Stimulated activated naive CD4-positive, alpha-beta T cell treated with Interleukin-2 at 50 U/mL for 16 hours (primary cell): ENCODE data around the gene ANKRD31.
A peak's percentile ranks its signal among the peaks of the same experiment; 100 is the strongest.
"Not testable (repeated sequence)": the region's sequence is repeated elsewhere in the genome, so short reads cannot be mapped to it uniquely, and the experiment has no call there.

Source experiments
- DNase-seq: peaks from one replicate; lab custom pipeline; 2025; lab: John Stamatoyannopoulos, UW

Gene ANKRD31

GRCh38 chr5:75236322-75237316 is at the start of gene ANKRD31:
Gene ANKRD31 (minus strand): TSS chr5:75236878. CDS start chr5:75236686, 192 bp downstream.
- peak; percentile 80 for DNase-seq

- no peak for DNase-seq
Observed at GRCh38 chr5:75286211-75286773, 49.6 kb upstream of the ANKRD31 start.

- no peak for DNase-seq
Observed at GRCh38 chr5:75282581-75282980, 45.9 kb upstream of the ANKRD31 start.

GRCh38 chr5:75281716-75282465 is 45.2 kb upstream of the ANKRD31 start:
- no peak for DNase-seq

GRCh38 chr5:75279321-75279720 is 42.6 kb upstream of the ANKRD31 start:
- DNase-seq, result no peak

- DNase-seq, result no peak
Observed at GRCh38 chr5:75277463-75277862, 40.8 kb upstream of the ANKRD31 start.

- DNase-seq, result no peak
Observed at GRCh38 chr5:75275756-75276155, 39.1 kb upstream of the ANKRD31 start.

GRCh38 chr5:75275147-75275546 is 38.5 kb upstream of the ANKRD31 start:
- DNase-seq, result no peak

- no peak for DNase-seq
Observed at GRCh38 chr5:75274486-75274885, 37.8 kb upstream of the ANKRD31 start.

- not testable (repeated sequence) for DNase-seq
Observed at GRCh38 chr5:75270605-75271004, 33.9 kb upstream of the ANKRD31 start.

GRCh38 chr5:75265731-75266130 is 29.1 kb upstream of the ANKRD31 start:
- DNase-seq, result no peak

GRCh38 chr5:75262271-75262670 is 25.6 kb upstream of the ANKRD31 start:
- no peak for DNase-seq

- no peak for DNase-seq
Observed at GRCh38 chr5:75260708-75261107, 24.0 kb upstream of the ANKRD31 start.

GRCh38 chr5:75250452-75250851 is 13.8 kb upstream of the ANKRD31 start:
- DNase-seq, result not testable (repeated sequence)

- no peak for DNase-seq
Observed at GRCh38 chr5:75245023-75245422, 8.3 kb upstream of the ANKRD31 start.

GRCh38 chr5:75243510-75243909 is 6.8 kb upstream of the ANKRD31 start:
- no peak for DNase-seq

- DNase-seq, result no peak
Observed at GRCh38 chr5:75243100-75243499, 6.4 kb upstream of the ANKRD31 start.

- DNase-seq, result no peak
Observed at GRCh38 chr5:75242067-75242466, 5.4 kb upstream of the ANKRD31 start.

GRCh38 chr5:75239681-75240080 is 3.0 kb upstream of the ANKRD31 start:
- DNase-seq, result no peak

- no peak for DNase-seq
Observed at GRCh38 chr5:75235711-75236110, 967 bp downstream of the ANKRD31 start.

GRCh38 chr5:75234251-75234650 is 2.4 kb downstream of the ANKRD31 start:
- DNase-seq, result no peak

- DNase-seq, result no peak
Observed at GRCh38 chr5:75226916-75227315, 9.8 kb downstream of the ANKRD31 start.

- DNase-seq, result no peak
Observed at GRCh38 chr5:75225506-75225905, 11.2 kb downstream of the ANKRD31 start.
